H9 (cell line): Measurements from ENCODE around the gene ATP8B2. TPM values are rescaled to one million over a fixed set of nuclear protein-coding genes. Genes with fewer than 3 reads are reported as not detected.

Source experiments
- DNase-seq: peaks from one replicate; pipeline ENCODE4 v3.0.0-alpha.2; 2017
- H2AFZ ChIP-seq: one replicate; pipeline ENCODE4 v1.6.1; 2013; ENCODE audit warnings: mild to moderate bottlenecking, low read length, control low read depth, moderate library complexity
- H2AK5ac ChIP-seq: 2 replicates; pipeline ENCODE4 v1.6.1; 2013; ENCODE audit warnings: low read length, control low read depth, mixed read lengths; ENCODE audit not compliant: insufficient read length
- H2BK120ac ChIP-seq: one replicate; pipeline ENCODE4 v1.6.1; 2013; ENCODE audit warnings: low read depth, mild to moderate bottlenecking, low read length, control low read depth, inconsistent platforms; ENCODE audit not compliant: poor library complexity, severe bottlenecking
- H2BK12ac ChIP-seq: 2 replicates; pipeline ENCODE4 v1.6.1; 2013; ENCODE audit warnings: low read length, control low read depth, mixed read lengths, low read depth; ENCODE audit not compliant: insufficient read length
- H2BK15ac ChIP-seq: 2 replicates; pipeline ENCODE4 v1.6.1; 2013; ENCODE audit warnings: low read depth, low read length, control low read depth
- H2BK20ac ChIP-seq: one replicate; pipeline ENCODE4 v1.6.1; 2013; ENCODE audit warnings: low read depth, mild to moderate bottlenecking, low read length, control low read depth, inconsistent platforms; ENCODE audit not compliant: poor library complexity, severe bottlenecking
- H2BK5ac ChIP-seq: 2 replicates; pipeline ENCODE4 v1.6.1; 2013; ENCODE audit warnings: low read length, control low read depth, mixed read lengths; ENCODE audit not compliant: insufficient read length
- H3K14ac ChIP-seq: 2 replicates; pipeline ENCODE4 v1.6.1; 2013; ENCODE audit warnings: low read length, control low read depth; ENCODE audit not compliant: insufficient read depth
- H3K18ac ChIP-seq: 2 replicates; pipeline ENCODE4 v1.6.1; 2013; ENCODE audit warnings: low read depth, mild to moderate bottlenecking, mixed read lengths, low read length, control low read depth; ENCODE audit not compliant: insufficient read length
- H3K23ac ChIP-seq: 2 replicates; pipeline ENCODE4 v1.6.1; 2013; ENCODE audit warnings: low read length, control low read depth, mixed read lengths, low read depth; ENCODE audit not compliant: insufficient read length
- H3K23me2 ChIP-seq: 2 replicates; pipeline ENCODE4 v1.6.1; 2013; ENCODE audit warnings: low read depth, mild to moderate bottlenecking, mixed read lengths, low read length, control low read depth; ENCODE audit not compliant: insufficient read length, poor library complexity, severe bottlenecking
- H3K27ac ChIP-seq: 2 replicates; pipeline ENCODE4 v1.5.1; 2013; ENCODE audit warnings: low read length, control low read depth, mixed read lengths, low read depth; ENCODE audit not compliant: insufficient read length
- H3K27me3 ChIP-seq: 2 replicates; pipeline ENCODE4 v1.6.1; 2013; ENCODE audit warnings: low read length, control low read depth, inconsistent platforms; ENCODE audit not compliant: insufficient read depth
- H3K4ac ChIP-seq: 2 replicates; pipeline ENCODE4 v1.6.1; 2013; ENCODE audit warnings: low read depth, mild to moderate bottlenecking, control low read depth, inconsistent platforms, low read length, moderate library complexity
- H3K4me1 ChIP-seq: 2 replicates; pipeline ENCODE4 v1.6.1; 2013; ENCODE audit warnings: low read length, control low read depth, inconsistent platforms; ENCODE audit not compliant: insufficient read depth
- H3K4me2 ChIP-seq: 2 replicates; pipeline ENCODE4 v1.6.1; 2013; ENCODE audit warnings: low read length, control low read depth, mixed read lengths; ENCODE audit not compliant: insufficient read length, insufficient read depth
- H3K56ac ChIP-seq: 2 replicates; pipeline ENCODE4 v1.6.1; 2013; ENCODE audit warnings: low read depth, mild to moderate bottlenecking, mixed read lengths, low read length, control low read depth; ENCODE audit not compliant: insufficient read length
- H3K79me1 ChIP-seq: 2 replicates; pipeline ENCODE4 v1.6.1; 2013; ENCODE audit warnings: low read depth, mild to moderate bottlenecking, moderate library complexity, low read length, control low read depth, inconsistent platforms; ENCODE audit not compliant: insufficient read depth, poor library complexity, severe bottlenecking
- H3K79me2 ChIP-seq: 2 replicates; pipeline ENCODE4 v1.6.1; 2013; ENCODE audit warnings: low read length, control low read depth, inconsistent platforms; ENCODE audit not compliant: insufficient read depth
- H3K9ac ChIP-seq: 2 replicates; pipeline ENCODE4 v1.6.1; 2013; ENCODE audit warnings: low read length, control low read depth, mixed read lengths; ENCODE audit not compliant: insufficient read length; ENCODE audit errors: extremely low read depth
- H3K9me3 ChIP-seq: one replicate; pipeline ENCODE4 v1.6.1; 2013; ENCODE audit warnings: low read depth, low read length, inconsistent platforms; ENCODE audit not compliant: control insufficient read depth
- H3T11ph ChIP-seq: one replicate; pipeline ENCODE4 v1.6.1; 2013; ENCODE audit warnings: mild to moderate bottlenecking, low read length, control low read depth, inconsistent platforms
- H4K20me1 ChIP-seq: one replicate; pipeline ENCODE4 v1.6.1; 2013; ENCODE audit not compliant: control insufficient read depth, insufficient read length, insufficient read depth
- H4K5ac ChIP-seq: 2 replicates; pipeline ENCODE4 v1.6.1; 2013; ENCODE audit warnings: low read depth, mild to moderate bottlenecking, mixed read lengths, low read length, control low read depth; ENCODE audit not compliant: insufficient read length
- H4K8ac ChIP-seq: replicated peaks from 2 replicates; pipeline ENCODE4 v1.6.1; 2013; ENCODE audit warnings: low read length, control low read depth, mixed read lengths, low read depth; ENCODE audit not compliant: insufficient read length
- H4K91ac ChIP-seq: 2 replicates; pipeline ENCODE4 v1.6.1; 2013; ENCODE audit warnings: low read depth, mild to moderate bottlenecking, moderate library complexity, mixed read lengths, low read length, control low read depth; ENCODE audit not compliant: insufficient read length
- H3K27ac Mint-ChIP-seq, 3 experiments: 2 replicates in 2 of 3; 3 replicates in 1 of 3; pipeline ENCODE4 v1.8.0; 2020 to 2021; ENCODE audit warnings: mixed read lengths in 3 of 3, mild to moderate bottlenecking in 1 of 3, moderate library complexity in 1 of 3
- H3K27me3 Mint-ChIP-seq: 2 replicates; pipeline ENCODE4 v1.8.0; 2021; ENCODE audit warnings: low read depth, mild to moderate bottlenecking, moderate library complexity, mixed read lengths
- H3K36me3 Mint-ChIP-seq, 3 experiments: 2 replicates in 2 of 3; 3 replicates in 1 of 3; pipeline ENCODE4 v1.8.0; 2020 to 2021; ENCODE audit warnings: low read depth in 3 of 3, mixed read lengths in 3 of 3; ENCODE audit not compliant: insufficient read depth in 1 of 3
- H3K4me1 Mint-ChIP-seq, 2 experiments: 2 replicates each; pipeline ENCODE4 v1.8.0; 2020; ENCODE audit warnings: mixed read lengths in 2 of 2
- H3K4me3 Mint-ChIP-seq, 2 experiments: 2 replicates in 1 of 2; 3 replicates in 1 of 2; pipeline ENCODE4 v1.8.0; 2020 to 2021; ENCODE audit warnings: mild to moderate bottlenecking in 2 of 2, mixed read lengths in 2 of 2, moderate library complexity in 1 of 2
- H3K9me3 Mint-ChIP-seq, 2 experiments: 2 replicates in 1 of 2; 3 replicates in 1 of 2; pipeline ENCODE4 v1.8.0; 2020; ENCODE audit warnings: mild to moderate bottlenecking in 2 of 2, mixed read lengths in 2 of 2, moderate library complexity in 1 of 2
- CTCF ChIP-seq: fragments of 200-600 bp; sonication (generic); conservative IDR thresholded peaks from 3 replicates; pipeline ENCODE4 v1.8.0; 2021; ENCODE audit warnings: antibody characterized with exemption, mild to moderate bottlenecking
- WGBS: extraction: QIAGEN DNeasy Blood & Tissue Kit; methylation state at CpG from one replicate; pipeline ENCODE4 v1.1.7; 2013; ENCODE audit warnings: missing lambda C conversion rate, low lambda C conversion rate, mixed read lengths; ENCODE audit not compliant: insufficient read length; ENCODE audit errors: extremely low coverage; 5-methylcytosine and 5-hydroxymethylcytosine counted together
- total RNA-seq: library from RNA; stranded (reverse); gene quantifications from 2 replicates; pipeline ENCODE4 v1.2.1, GENCODE V29; 2021

ATP8B2 gene
- total RNA-seq, 1 experiment from 2014 or later = 37.6 TPM

- no peak overlapping the region for H3K9ac ChIP-seq
- Mint-ChIP-seq H3K27ac (peak overlapping the region in 2 of 3 experiments; percentile 75 to 93; a peak in 2 of 7 replicates), H3K4me1 (peaks cover 31 to 39% of the 10 kb centered on the region in 2 experiments), H3K27me3 (peaks cover 2% of the 10 kb centered on the region), H3K36me3 (peaks cover 20 to 44% (median 35%) of the 10 kb centered on the region in 3 experiments), H3K9me3 (no peaks in the 10 kb centered on the region), H3K4me3 (peak overlapping the region; percentile 71 to 81)
- H2AK5ac ChIP-seq = no peak overlapping the region
- H2BK15ac ChIP-seq = no peak overlapping the region
- H3K79me1 ChIP-seq = no peaks in the 10 kb centered on the region
- no peak overlapping the region for H3K56ac ChIP-seq
- no peak overlapping the region for H3K27ac ChIP-seq
- H3K23me2 ChIP-seq = peaks cover 16% of the 10 kb centered on the region
- WGBS = no CpG with 5 or more reads among the region's 6 CpGs
- peak overlapping the region; percentile 88 for H3K4me2 ChIP-seq
- no peak overlapping the region for H4K91ac ChIP-seq
- H3K4ac ChIP-seq = no peak overlapping the region
- no peaks in the 10 kb centered on the region for H3K9me3 ChIP-seq
- H3K18ac ChIP-seq = no peak overlapping the region
- DNase-seq = peak; percentile 73
- no peak overlapping the region for H2BK5ac ChIP-seq
- no peak overlapping the region for H2BK120ac ChIP-seq
- no peak overlapping the region for H4K5ac ChIP-seq
- H3K79me2 ChIP-seq = peaks cover 2% of the 10 kb centered on the region; the same call in 1 of the 2 replicates
- no peak overlapping the region for H4K8ac ChIP-seq
- no peak overlapping the region for H3K23ac ChIP-seq
- H3K4me1 ChIP-seq = peaks cover 12% of the 10 kb centered on the region; the same call in 1 of the 2 replicates
- H3K27me3 ChIP-seq = no peaks in the 10 kb centered on the region
- no peak overlapping the region for H2BK12ac ChIP-seq
- peak; percentile 67 for TF ChIP-seq CTCF
- no peak overlapping the region for H2AFZ ChIP-seq
- no peaks in the 10 kb centered on the region for H4K20me1 ChIP-seq
- no peak overlapping the region for H3T11ph ChIP-seq
- no peak overlapping the region; the same call in 1 of the 2 replicates for H3K14ac ChIP-seq
- H2BK20ac ChIP-seq = no peak overlapping the region
Observed at GRCh38 chr1:154329152-154329521, 3.8 kb downstream of the ATP8B2 start.
